Liver (tissue), 3 donors: ENCODE data around the gene ADARB1.

ENCODE experiments used
- EGR1 ChIP-seq, 2 donors: IDR thresholded peaks; 2 replicates each; pipeline ENCODE4 v1.6.1; 2016 to 2018; ENCODE audit warnings: antibody characterized with exemption in 2 of 2, low read depth in 2 of 2
- TAF1 ChIP-seq: conservative IDR thresholded peaks from 2 replicates; pipeline ENCODE4 v1.6.1; 2016; ENCODE audit warnings: antibody characterized with exemption, mild to moderate bottlenecking
- TF ChIP-seq, protein P1 (sequence below): fragments of 150-350 bp; IDR thresholded peaks from 2 replicates; pipeline ENCODE4 v1.5.1; 2017; ENCODE audit warnings: improper control_type of control experiment, low read depth, low read length; ENCODE audit not compliant: missing input control
- donor health status: healthy.
- donor health status: healthy.

GRCh38 chr21:45035477-45035848, 38.9 kb upstream of the ADARB1 start:
- TF ChIP-seq, protein P1, sequence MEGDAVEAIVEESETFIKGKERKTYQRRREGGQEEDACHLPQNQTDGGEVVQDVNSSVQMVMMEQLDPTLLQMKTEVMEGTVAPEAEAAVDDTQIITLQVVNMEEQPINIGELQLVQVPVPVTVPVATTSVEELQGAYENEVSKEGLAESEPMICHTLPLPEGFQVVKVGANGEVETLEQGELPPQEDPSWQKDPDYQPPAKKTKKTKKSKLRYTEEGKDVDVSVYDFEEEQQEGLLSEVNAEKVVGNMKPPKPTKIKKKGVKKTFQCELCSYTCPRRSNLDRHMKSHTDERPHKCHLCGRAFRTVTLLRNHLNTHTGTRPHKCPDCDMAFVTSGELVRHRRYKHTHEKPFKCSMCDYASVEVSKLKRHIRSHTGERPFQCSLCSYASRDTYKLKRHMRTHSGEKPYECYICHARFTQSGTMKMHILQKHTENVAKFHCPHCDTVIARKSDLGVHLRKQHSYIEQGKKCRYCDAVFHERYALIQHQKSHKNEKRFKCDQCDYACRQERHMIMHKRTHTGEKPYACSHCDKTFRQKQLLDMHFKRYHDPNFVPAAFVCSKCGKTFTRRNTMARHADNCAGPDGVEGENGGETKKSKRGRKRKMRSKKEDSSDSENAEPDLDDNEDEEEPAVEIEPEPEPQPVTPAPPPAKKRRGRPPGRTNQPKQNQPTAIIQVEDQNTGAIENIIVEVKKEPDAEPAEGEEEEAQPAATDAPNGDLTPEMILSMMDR, result no peak
- TF ChIP-seq TAF1 (no peak), EGR1 (IDR thresholded peaks at IDR 0.05; ENCODE audit: low read depth in 2 of 2) (no peak)
